Measurements from ENCODE around the gene FGF19.

- TF ChIP-seq EZH2 (IDR thresholded peaks at IDR 0.05; ENCODE audit: low read length, missing control alignments) (no peak), CTCF (conservative IDR thresholded peaks at IDR 0.05 in 1 of 2, IDR thresholded peaks at IDR 0.05 in 1 of 2; ENCODE audit: low read depth in 1 of 2, low read length in 2 of 2) (no peak)
Measured at GRCh38 chr11:69665669-69666068, 38.2 kb downstream of the FGF19 start.

Measured in fibroblast of lung (primary cell).